ENCODE data around the gene SH3BP4.

Gene SH3BP4

GRCh38 chr2:234992624-234993349 is 41.0 kb downstream of the SH3BP4 start:
- no peak for TF ChIP-seq SIN3A (IDR thresholded peaks at IDR 0.05; ENCODE audit: borderline replicate concordance, insufficient read depth, low read length)
- no peak for TF ChIP-seq POLR2AphosphoS5 (IDR thresholded peaks at IDR 0.05; ENCODE audit: low read depth, low read length)
- TF ChIP-seq REST (IDR thresholded peaks at IDR 0.05; ENCODE audit: insufficient read depth in 1 of 2, low read depth in 2 of 2, low read length in 2 of 2), result no peak
- no peak for TF ChIP-seq TAF1 (IDR thresholded peaks at IDR 0.05; ENCODE audit: borderline replicate concordance, insufficient read depth, low read length)
- no peak for TF ChIP-seq FOXP2 (optimal IDR thresholded peaks at IDR 0.05; ENCODE audit: borderline replicate concordance, extremely low read depth, extremely low read length, insufficient read depth)

- TF ChIP-seq REST (IDR thresholded peaks at IDR 0.05; ENCODE audit: insufficient read depth in 1 of 2, low read depth in 2 of 2, low read length in 2 of 2) (no peak), FOXP2 (optimal IDR thresholded peaks at IDR 0.05; ENCODE audit: borderline replicate concordance, extremely low read depth, extremely low read length, insufficient read depth) (no peak), POLR2AphosphoS5 (IDR thresholded peaks at IDR 0.05; ENCODE audit: low read depth, low read length) (no peak), SIN3A (IDR thresholded peaks at IDR 0.05; ENCODE audit: borderline replicate concordance, insufficient read depth, low read length) (no peak), TAF1 (IDR thresholded peaks at IDR 0.05; ENCODE audit: borderline replicate concordance, insufficient read depth, low read length) (no peak)
Observed at GRCh38 chr2:234993541-234993981, 41.7 kb downstream of the SH3BP4 start.

- TF ChIP-seq FOXP2 (optimal IDR thresholded peaks at IDR 0.05; ENCODE audit: borderline replicate concordance, extremely low read depth, extremely low read length, insufficient read depth), result no peak
- no peak for TF ChIP-seq TAF1 (IDR thresholded peaks at IDR 0.05; ENCODE audit: borderline replicate concordance, insufficient read depth, low read length)
- TF ChIP-seq POLR2AphosphoS5 (IDR thresholded peaks at IDR 0.05; ENCODE audit: low read depth, low read length), result no peak
Observed at GRCh38 chr2:234994438-234995321, 42.9 kb downstream of the SH3BP4 start.

- TF ChIP-seq FOXP2 (optimal IDR thresholded peaks at IDR 0.05; ENCODE audit: borderline replicate concordance, extremely low read depth, extremely low read length, insufficient read depth), result no peak
- TF ChIP-seq TAF1 (IDR thresholded peaks at IDR 0.05; ENCODE audit: borderline replicate concordance, insufficient read depth, low read length), result no peak
- no peak for TF ChIP-seq REST (IDR thresholded peaks at IDR 0.05; ENCODE audit: insufficient read depth in 1 of 2, low read depth in 2 of 2, low read length in 2 of 2)
- no peak for TF ChIP-seq SIN3A (IDR thresholded peaks at IDR 0.05; ENCODE audit: borderline replicate concordance, insufficient read depth, low read length)
- TF ChIP-seq POLR2AphosphoS5 (IDR thresholded peaks at IDR 0.05; ENCODE audit: low read depth, low read length), result no peak
Observed at GRCh38 chr2:234995332-234996068, 43.7 kb downstream of the SH3BP4 start.
